A673 (cell line): ENCODE data around the gene POLE4.

Source experiments
- CTCF ChIP-seq: fragments of 300-800, 200-600 bp; sonication (generic); conservative IDR thresholded peaks from 2 replicates; pipeline ENCODE4 v1.5.1; 2017; ENCODE audit warnings: low read depth, mild to moderate bottlenecking, antibody characterized with exemption, low read length, moderate library complexity, mixed read lengths
- EZH2 ChIP-seq: fragments of 200-600 bp; sonication (generic); IDR thresholded peaks from 2 replicates; pipeline ENCODE4 v1.6.1; 2017; ENCODE audit warnings: borderline replicate concordance, low read depth, mild to moderate bottlenecking, mixed read lengths, antibody characterized with exemption, low read length; ENCODE audit not compliant: poor library complexity, severe bottlenecking

GRCh38 chr2:74935975-74936391 is 22.5 kb upstream of the POLE4 start:
- TF ChIP-seq CTCF = no peak
- no peak for TF ChIP-seq EZH2
